Stimulated activated CD4-positive, alpha-beta T cell treated with anti-CD3 and anti-CD28 coated beads, Interleukin-12 subunit alpha, Interleukin-12 subunit beta, amount 100 ng/mL, for 48 hours (primary cell): ENCODE data around the gene BCL11A.

Experiments
- DNase-seq, 3 donors: peaks; one replicate each; pipeline ENCODE4 v3.0.0-alpha.2; 2020; ENCODE audit warnings: low read depth in 2 of 3, low spot score in 1 of 3

Gene BCL11A

GRCh38 chr2:60528281-60529020 is 25.0 kb downstream of the BCL11A start:
- DNase-seq, result no peak

GRCh38 chr2:60527762-60528161 is 25.7 kb downstream of the BCL11A start:
- DNase-seq, result no peak

DNA sequence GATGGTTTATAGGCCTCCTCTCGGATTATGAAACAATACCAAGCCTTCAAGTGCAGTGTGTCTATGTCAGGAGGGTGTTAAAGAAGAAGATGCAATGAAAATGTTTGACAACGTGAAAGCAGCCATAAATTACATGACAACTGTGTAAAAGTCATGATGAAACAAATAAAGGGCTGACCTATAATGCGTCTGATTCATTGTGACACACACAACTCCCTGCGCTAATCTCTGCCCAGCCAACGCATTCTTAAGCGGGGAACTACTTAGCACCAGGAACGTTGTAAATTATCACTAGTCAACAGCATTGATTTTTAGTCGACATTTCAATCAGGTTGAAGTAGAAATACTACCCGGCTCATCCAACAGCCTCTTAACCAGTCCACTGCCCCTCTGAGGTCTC is 26.8 kb downstream of the BCL11A start:
- no peak for DNase-seq

DNA sequence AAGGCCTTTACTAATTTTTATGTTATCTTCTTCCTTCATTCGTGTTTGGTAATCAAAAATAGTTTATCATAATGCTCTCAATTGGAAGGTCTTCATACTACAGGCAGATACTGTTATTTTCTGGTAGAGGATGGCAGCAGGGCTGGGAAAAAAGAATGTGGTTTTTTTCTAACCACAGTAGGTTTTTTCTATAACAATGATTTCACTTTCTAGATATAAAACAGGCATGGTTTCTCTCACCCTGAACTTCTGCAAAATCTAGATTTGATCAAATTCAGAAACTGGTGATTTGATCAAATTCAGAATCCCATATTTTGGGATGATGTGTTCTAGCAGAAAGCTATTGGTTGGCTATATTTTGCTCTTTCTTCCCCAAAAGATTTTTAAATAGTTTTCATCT is 27.6 kb downstream of the BCL11A start:
- no peak for DNase-seq

DNA sequence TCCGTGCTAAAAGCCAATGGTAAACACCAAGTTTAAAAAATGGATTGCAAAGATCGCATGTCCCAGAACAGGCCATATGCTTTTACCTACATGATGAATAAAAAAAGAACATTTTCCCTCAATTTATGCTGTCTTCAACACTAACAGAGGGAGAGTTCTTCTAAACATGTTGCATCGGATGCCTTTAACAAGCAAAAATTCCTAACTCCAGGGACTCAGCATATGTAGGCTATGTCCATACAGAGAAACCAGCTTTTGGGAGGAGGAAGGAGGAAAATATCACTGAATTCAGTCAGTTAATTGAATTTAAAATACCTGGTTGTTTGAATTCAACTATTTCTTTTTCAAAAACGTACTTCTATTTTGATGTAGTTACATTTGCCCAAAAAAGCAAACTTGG is 28.6 kb downstream of the BCL11A start:
- DNase-seq, result no peak

DNA sequence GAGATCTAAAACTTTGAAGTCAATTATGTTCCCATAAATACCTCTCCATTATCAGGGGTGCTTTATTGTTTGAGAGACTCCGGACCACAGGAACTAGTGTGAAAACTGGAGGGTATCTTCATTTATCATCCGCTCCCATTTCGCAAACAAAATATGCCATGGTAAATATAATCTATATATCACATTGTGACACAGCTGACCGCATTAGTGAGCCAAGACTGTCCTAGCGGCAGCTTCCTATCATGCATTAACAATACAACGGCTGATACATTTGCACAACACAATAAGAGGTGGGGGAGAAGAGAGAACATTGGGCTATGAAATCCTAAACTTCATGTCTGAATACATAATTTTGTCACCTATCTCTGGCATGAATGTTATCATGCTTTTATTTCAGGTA is 29.5 kb downstream of the BCL11A start:
- DNase-seq, result no peak

DNA sequence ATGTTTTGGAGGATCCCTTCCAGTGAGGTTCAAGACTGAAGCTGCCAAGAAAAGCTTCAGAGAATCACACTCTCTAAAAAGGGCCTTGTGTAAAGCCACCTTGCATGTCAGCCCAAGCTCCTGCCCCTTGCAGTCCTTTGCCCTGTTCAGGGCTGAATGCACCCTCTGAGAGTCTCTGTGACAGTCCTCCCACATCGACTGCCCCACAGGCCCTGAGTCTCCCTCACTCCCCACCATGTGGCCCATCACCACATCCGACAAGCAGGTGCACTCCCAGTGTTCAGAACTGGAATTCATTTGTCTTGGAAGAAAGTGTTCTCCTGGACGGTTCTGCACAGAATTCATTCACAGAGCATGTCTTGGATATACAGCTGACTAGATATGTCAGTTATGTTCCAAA is 31.0 kb downstream of the BCL11A start:
- no peak for DNase-seq

- DNase-seq, result no peak
Observed at GRCh38 chr2:60521626-60522025, 31.8 kb downstream of the BCL11A start.

DNA sequence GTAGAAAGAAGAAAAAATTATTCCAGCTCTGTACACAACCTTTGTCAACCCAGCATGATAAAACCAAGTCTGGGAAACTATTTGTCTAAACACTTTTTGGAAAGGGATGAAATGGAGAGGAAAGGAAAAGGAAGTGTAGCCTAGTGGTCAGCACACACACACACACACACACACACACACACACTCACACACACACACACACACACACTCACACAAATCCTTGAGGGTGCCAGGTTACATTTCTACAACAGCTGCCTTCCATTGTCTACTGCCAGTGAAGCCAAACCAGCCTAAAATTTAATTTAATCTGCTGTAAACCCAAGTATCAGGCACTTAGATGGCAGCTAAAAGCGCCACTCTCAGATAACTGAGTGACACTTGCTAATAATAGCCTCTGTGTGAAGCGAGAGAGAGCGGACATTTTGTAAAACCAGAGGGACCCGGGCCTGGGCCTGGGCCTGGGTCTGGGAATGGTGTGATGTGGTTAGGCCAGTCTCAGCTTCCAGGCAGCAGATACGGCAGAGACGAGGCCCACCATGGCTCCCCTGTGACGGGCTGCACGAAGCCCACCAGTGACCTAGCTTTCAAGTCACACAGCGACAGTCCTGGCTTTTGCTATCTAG is 32.4 kb downstream of the BCL11A start:
- DNase-seq, result no peak

- no peak for DNase-seq
Observed at GRCh38 chr2:60520151-60520876, 33.1 kb downstream of the BCL11A start.

DNA sequence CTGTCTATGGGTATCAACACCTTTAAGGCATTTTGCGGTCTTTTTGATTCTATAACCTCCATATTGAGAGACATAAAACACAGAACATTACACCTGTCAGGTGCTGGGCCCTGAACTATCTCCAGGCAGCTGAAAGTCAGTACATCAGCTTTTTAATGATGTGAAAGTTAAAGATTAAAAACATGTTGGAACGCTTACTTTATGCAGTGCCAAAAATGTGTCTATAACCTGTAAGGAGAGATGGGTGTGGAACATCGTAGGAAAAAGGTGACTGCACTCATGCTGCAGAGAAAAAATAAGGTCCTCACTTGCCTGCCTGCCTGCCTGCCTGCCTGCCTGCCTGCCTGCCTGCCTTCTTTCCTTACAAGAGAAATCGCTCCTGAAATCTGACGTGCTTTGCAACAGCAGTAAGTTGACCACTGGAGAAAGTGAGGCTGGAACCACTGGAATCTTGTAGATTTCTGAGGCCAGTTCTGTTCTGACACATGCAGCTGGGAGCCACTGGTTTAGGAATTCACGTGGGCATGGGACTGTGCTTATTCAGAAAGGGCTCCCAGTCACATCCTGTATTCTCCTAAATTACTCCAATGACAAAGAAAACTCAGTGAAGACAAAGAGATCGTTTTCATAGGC is 34.1 kb downstream of the BCL11A start:
- no peak for DNase-seq

DNA sequence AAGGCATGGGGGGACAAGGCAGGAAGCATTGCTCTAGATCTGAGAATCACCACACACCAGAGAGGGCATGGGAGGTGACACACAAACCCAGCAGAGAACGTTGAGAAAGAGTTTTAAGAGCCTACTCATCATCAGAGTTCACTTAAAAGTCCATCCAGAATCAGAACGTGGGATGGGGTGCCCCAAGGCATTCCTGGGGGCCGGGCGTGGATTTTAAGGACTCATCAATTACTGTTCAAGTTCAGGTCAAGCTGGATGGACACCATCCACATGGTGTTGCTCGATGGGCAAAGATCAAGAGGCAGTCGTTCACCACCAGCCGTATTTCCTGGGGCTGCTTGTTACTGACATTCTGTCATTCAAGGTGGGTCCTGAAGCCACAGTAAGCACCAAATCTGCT is 34.9 kb downstream of the BCL11A start:
- DNase-seq, result no peak

- no peak for DNase-seq
Observed at GRCh38 chr2:60517446-60517845, 36.0 kb downstream of the BCL11A start.

DNA sequence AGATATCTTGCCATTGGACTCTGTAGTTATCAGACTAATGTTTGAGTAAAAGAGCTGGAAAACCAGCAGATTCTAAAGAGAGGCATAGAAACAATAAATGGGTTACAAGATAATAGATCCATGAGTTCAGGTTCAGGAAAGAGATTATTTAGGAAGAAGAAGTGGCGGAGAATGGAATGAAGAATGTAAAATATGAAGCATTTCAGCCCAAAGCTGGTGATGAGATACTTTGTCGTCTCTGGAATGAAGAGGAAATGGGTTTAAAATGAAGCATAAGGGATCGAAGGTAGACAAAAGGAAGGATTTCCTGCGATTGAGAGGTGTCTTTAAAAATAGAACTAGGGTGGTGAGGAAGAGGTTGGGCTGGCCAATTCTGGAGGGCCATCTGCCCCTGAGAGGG is 36.6 kb downstream of the BCL11A start:
- no peak for DNase-seq

GRCh38 chr2:60516383-60516811 is 37.1 kb downstream of the BCL11A start:
- DNase-seq, result no peak

DNA sequence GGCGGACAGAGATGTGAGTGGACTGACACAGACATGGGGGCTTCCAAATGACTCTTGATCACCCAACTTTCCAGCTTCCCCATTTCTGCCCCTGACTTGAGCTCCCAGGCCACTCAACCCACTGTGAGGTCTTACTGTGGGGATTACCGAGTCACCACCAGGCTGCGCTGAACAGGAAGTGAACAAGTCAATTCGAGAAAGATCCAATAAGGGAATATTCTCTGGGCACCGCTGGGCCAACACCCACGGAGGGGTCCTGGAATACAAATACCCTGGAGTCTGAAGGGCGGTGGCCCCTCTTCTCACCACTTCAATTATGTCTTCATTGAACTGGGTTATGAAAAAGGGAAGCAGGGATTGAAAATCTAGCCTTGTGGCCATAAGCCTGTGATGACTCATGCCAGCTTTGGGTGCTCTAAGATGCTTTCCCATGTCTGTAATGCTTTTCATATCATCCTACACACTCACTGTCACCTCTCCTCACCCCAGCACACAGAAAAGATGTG is 37.7 kb downstream of the BCL11A start:
- peak in 2 of 3 donors; percentile 2 to 14 for DNase-seq

DNA sequence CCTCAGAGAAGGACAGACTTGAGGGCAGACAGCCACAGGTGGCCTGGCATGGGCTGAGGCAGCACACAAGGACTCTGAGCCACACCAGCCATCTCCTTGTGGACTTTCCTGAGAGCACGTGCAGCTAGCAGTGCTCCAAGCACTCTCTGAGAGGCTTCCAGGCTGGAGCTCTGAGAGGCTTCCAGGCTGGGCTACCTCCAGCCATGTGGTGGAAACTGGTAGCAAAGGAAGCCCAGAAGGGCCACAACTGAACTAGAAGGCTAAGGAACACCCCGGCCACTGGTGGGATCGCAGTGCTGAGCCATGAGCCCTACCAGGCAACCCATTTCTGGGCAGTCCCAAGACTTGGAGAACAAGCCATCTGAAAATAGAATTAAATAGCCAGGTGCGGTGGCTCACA is 39.5 kb downstream of the BCL11A start:
- DNase-seq, result no peak

- no peak for DNase-seq
Observed at GRCh38 chr2:60513191-60513590, 40.3 kb downstream of the BCL11A start.

DNA sequence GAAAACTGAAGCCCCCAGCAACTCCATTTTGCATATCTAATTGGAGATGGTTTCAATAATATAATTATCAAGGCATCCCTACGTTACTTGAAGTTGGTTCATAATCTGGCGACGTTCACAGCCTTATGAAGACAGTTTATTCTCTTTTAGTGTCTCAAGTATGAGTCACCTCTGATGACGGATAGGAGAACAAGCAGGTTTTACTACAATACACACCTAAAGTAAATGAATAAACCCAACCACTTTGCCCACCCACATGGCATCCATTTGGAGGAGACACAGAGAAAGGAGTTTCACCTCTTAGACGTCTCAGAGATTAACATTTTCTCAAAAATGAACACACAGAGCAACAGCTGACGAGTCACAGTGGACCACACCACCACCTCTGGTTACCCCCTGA is 40.8 kb downstream of the BCL11A start:
- no peak for DNase-seq

- DNase-seq, result no peak
Observed at GRCh38 chr2:60512062-60512622, 41.3 kb downstream of the BCL11A start.

DNA sequence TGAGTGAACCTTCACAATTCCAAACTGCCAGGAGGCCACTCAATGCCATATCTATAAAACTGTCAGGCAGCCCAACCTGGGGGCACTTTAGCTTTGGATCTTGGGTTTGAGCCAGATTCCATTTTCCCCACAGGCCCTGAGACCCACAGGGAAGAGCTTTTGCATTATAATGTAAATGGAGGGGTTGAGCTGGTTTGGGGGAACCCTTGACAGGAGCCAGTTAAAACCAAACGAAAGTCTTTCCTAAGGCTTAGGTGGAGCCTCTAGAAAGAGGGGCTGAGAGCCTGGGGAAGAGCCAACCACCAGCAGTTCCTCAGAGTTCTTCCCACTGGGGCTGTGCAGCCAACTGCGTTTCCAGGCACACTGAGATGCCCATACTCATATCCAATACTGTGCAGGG is 42.7 kb downstream of the BCL11A start:
- DNase-seq, result no peak
